GM12878 (cell line): ENCODE data around the gene LYRM4. TPM values are rescaled to one million over a fixed set of nuclear protein-coding genes. Genes with fewer than 3 reads are reported as not detected.

Source experiments
- ATAC-seq: fragments of 200-7000 bp; cut with Tn5 transposase; 3 replicates; pipeline ENCODE4 v1.9.1; 2020; ENCODE audit warnings: mild to moderate bottlenecking, moderate library complexity
- BruUV-seq: library from RNA; stranded (reverse); fragments of 400-500 nt; replicated peaks from 2 replicates; lab custom pipeline; 2021; lab: Mats Ljungman, UMichigan
- CTCF ChIA-PET: fragments of 300-600 bp; sonication (Branson Sonifier 250); formaldehyde crosslinking; extraction: SDS; loops from one replicate; lab custom pipeline; 2021; ENCODE audit warnings: inconsistent platforms; lab: Yijun Ruan, JAX
- POLR2A ChIA-PET: fragments of 350-600 bp; formaldehyde crosslinking; extraction: SDS; loops from one replicate; lab custom pipeline; 2021; ENCODE audit warnings: inconsistent platforms; lab: Charles Lee
- RAD21 ChIA-PET: fragments of 300-600 bp; sonication (Branson Sonifier 250); formaldehyde crosslinking; loops from one replicate; lab custom pipeline; 2023; ENCODE audit warnings: antibody characterized with exemption; ENCODE audit not compliant: unreplicated experiment; lab: Charles Lee
- SMC1A ChIA-PET: fragments of 300-600 bp; sonication (Branson Sonifier 250); formaldehyde crosslinking; loops from one replicate; lab custom pipeline; 2023; ENCODE audit not compliant: unreplicated experiment, uncharacterized antibody; lab: Charles Lee
- DNase-seq: peaks from one replicate; pipeline ENCODE4 v3.0.0-alpha.2; 2011; ENCODE audit warnings: low read depth, low spot score
- FAIRE-seq: peaks from 3 replicates; lab custom pipeline; 2011; peaks lifted over from hg19 to GRCh38; lab: Jason Lieb, UNC
- H2AFZ ChIP-seq: 2 replicates; pipeline ENCODE4 v1.6.0; 2011; ENCODE audit warnings: low read depth, low read length, control low read depth; ENCODE audit not compliant: control insufficient read depth
- H3K27ac ChIP-seq: 2 replicates; pipeline ENCODE4 v1.5.1; 2011; ENCODE audit warnings: control low read depth; ENCODE audit not compliant: control insufficient read depth, insufficient read depth
- H3K27me3 ChIP-seq, 2 experiments: replicated peaks in 1 of 2; 2 replicates each; pipeline versions ENCODE4 v1.6.0 to v1.6.1; 2011; ENCODE audit warnings: low read length in 1 of 2; ENCODE audit not compliant: control insufficient read depth in 2 of 2, insufficient read depth in 2 of 2
- H3K36me3 ChIP-seq, 2 experiments: 2 replicates each; pipeline ENCODE4 v1.5.1; 2011; ENCODE audit warnings: low read length in 1 of 2; ENCODE audit not compliant: control insufficient read depth in 2 of 2, insufficient read depth in 2 of 2
- H3K4me1 ChIP-seq: 2 replicates; pipeline ENCODE4 v1.6.1; 2011; ENCODE audit warnings: mild to moderate bottlenecking, low read length, moderate library complexity, mixed read lengths; ENCODE audit not compliant: control insufficient read depth, insufficient read depth
- H3K4me2 ChIP-seq: 2 replicates; pipeline ENCODE4 v1.6.0; 2011; ENCODE audit warnings: control low read depth; ENCODE audit not compliant: control insufficient read depth, insufficient read depth
- H3K4me3 ChIP-seq: fragments of 200-600 bp; sonication (generic); 2 replicates; pipeline ENCODE4 v1.5.1; 2016
- H3K79me2 ChIP-seq: 2 replicates; pipeline ENCODE4 v1.6.0; 2011; ENCODE audit warnings: low read length; ENCODE audit not compliant: control insufficient read depth, insufficient read depth
- H3K9ac ChIP-seq: 2 replicates; pipeline ENCODE4 v1.8.0; 2011; ENCODE audit warnings: low read length, control low read depth, mixed read lengths; ENCODE audit not compliant: control insufficient read depth, insufficient read depth
- H3K9me3 ChIP-seq: replicated peaks from 3 replicates; pipeline ENCODE4 v1.5.1; 2011; ENCODE audit warnings: mild to moderate bottlenecking, low read length; ENCODE audit not compliant: control insufficient read depth, insufficient read depth
- H4K20me1 ChIP-seq: 2 replicates; pipeline ENCODE4 v1.6.0; 2011; ENCODE audit not compliant: control insufficient read depth, insufficient read depth
- CHD1 ChIP-seq: IDR thresholded peaks from 2 replicates; pipeline ENCODE4 v1.6.1; 2012; ENCODE audit warnings: low read depth, low read length, improper control_type of control experiment
- CREM ChIP-seq: IDR thresholded peaks from 2 replicates; pipeline ENCODE4 v1.6.1; 2014; ENCODE audit warnings: antibody characterized with exemption, low read depth
- DPF2 ChIP-seq: fragments of 450-650 bp; IDR thresholded peaks from 2 replicates; pipeline ENCODE4 v1.6.1; 2017; ENCODE audit warnings: mild to moderate bottlenecking
- IKZF1 ChIP-seq: fragments of 450-650 bp; conservative IDR thresholded peaks from 2 replicates; pipeline ENCODE4 v1.6.1; 2017; ENCODE audit warnings: antibody characterized with exemption, mild to moderate bottlenecking
- IRF4 ChIP-seq: IDR thresholded peaks from 2 replicates; pipeline ENCODE4 v1.6.1; 2011; ENCODE audit warnings: low read depth, low read length
- LARP7 ChIP-seq: fragments of 450-650 bp; IDR thresholded peaks from 2 replicates; pipeline ENCODE4 v1.6.1; 2017; ENCODE audit warnings: mild to moderate bottlenecking
- NFYA ChIP-seq: IDR thresholded peaks from 2 replicates; pipeline ENCODE4 v1.6.1; 2011; ENCODE audit warnings: low read depth, mild to moderate bottlenecking, low read length, improper control_type of control experiment, borderline replicate concordance
- POU2F2 ChIP-seq: IDR thresholded peaks from 3 replicates; pipeline ENCODE4 v1.6.1; 2011; ENCODE audit warnings: low read depth, mild to moderate bottlenecking, low read length, borderline replicate concordance
- SIX5 ChIP-seq: IDR thresholded peaks from 2 replicates; pipeline ENCODE4 v1.6.1; 2011; ENCODE audit warnings: mild to moderate bottlenecking, low read depth, low read length, moderate library complexity; ENCODE audit not compliant: severe bottlenecking
- TCF7 ChIP-seq: IDR thresholded peaks from 2 replicates; pipeline ENCODE4 v1.6.1; 2014; ENCODE audit warnings: antibody characterized with exemption, borderline replicate concordance
- ZZZ3 ChIP-seq: IDR thresholded peaks from 2 replicates; pipeline ENCODE4 v1.6.1; 2011; ENCODE audit warnings: low read depth; ENCODE audit not compliant: control insufficient read depth, insufficient read length
- WGBS: methylation state at CpG from one replicate; pipeline ENCODE4 v1.1.6; 2016; ENCODE audit warnings: low lambda C conversion rate; ENCODE audit not compliant: insufficient replicate concordance, insufficient coverage; ENCODE audit errors: missing lambda C conversion rate; 5-methylcytosine and 5-hydroxymethylcytosine counted together
- in situ Hi-C: fragments of 300-500 bp; cut with MboI; formaldehyde crosslinking; loops from 9 replicates; pipeline ENCODE4 v1.14.3; 2018; ENCODE audit warnings: mixed read lengths
- intact Hi-C: fragments of 100-400 bp; cut with micrococcal nuclease; formaldehyde crosslinking; loops from one replicate; pipeline ENCODE4 v1.14.2; 2022; ENCODE audit not compliant: unreplicated experiment
- polyA plus RNA-seq, 11 experiments: library from polyadenylated mRNA; depleted of rRNA in 4 of 11; unstranded in 6 of 11; stranded (reverse) in 5 of 11; fragments of >200 nt; fragmentation: Nextera tagmentation in 4 of 11; fragmentation: Illumina TruSeq in 1 of 11; extraction: Ambion mirVana in 4 of 11; extraction: Trizol in 1 of 11; gene quantifications; 1 replicate in 1 of 11; 2 replicates in 10 of 11; pipeline versions ENCODE4 v1.2.1 to v1.2.3, GENCODE V29; 2011 to 2016; ENCODE audit warnings: inconsistent platforms in 2 of 11, missing spikeins in 2 of 11, low read depth in 1 of 11
- total RNA-seq, 4 experiments: library from RNA; depleted of rRNA in 3 of 4; stranded (reverse); fragments of >200 nt in 3 of 4; fragmentation: Illumina TruSeq in 1 of 4; extraction: Trizol in 1 of 4; gene quantifications; 2 replicates each; pipeline versions ENCODE4 v1.2.1 to v1.2.3, GENCODE V29; 2013 to 2021
- TF ChIP-seq, protein P1 (sequence below): fragments of 450-650 bp; conservative IDR thresholded peaks from 2 replicates; pipeline ENCODE4 v1.6.1; 2017; ENCODE audit warnings: mild to moderate bottlenecking, moderate library complexity
- TF ChIP-seq, protein P2 (sequence below): fragments of 150-350 bp; IDR thresholded peaks from 2 replicates; pipeline ENCODE4 v1.6.1; 2014; ENCODE audit warnings: mild to moderate bottlenecking, low read depth, low read length
- TF ChIP-seq, protein P3 (sequence below): IDR thresholded peaks from 2 replicates; pipeline ENCODE4 v1.6.1; 2011; ENCODE audit warnings: low read depth, low read length, improper control_type of control experiment, borderline replicate concordance

The LYRM4 gene
- total and polyA plus RNA-seq, 10 of the 15 experiments (the other 5 are each of a cell fraction or from before 2014, with no cell fraction given): 32.7 to 66.8 (median 44.0) TPM

DNA sequence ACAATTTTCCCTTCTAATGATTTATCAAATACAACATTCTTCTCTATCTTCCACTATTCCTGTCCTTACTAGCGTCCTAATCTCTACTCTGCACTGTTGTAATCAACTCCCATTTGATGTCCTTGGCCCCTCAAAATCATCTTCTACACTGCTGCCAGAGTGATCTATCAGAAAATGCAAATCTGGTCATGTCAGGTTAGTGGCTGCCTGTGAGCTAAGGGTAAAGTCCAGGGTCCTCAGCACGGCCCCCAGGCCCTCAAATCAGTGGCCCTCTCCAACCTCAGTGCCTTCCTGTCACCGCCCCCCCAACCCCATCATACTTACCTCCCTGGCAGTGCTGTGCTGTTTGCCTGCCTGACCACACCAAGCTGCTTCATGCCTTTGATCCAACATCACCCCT is 3.8 kb downstream of the LYRM4 start (continued):
- no peak for TF ChIP-seq SIX5
- TF ChIP-seq IKZF1: no peak
- no peak for TF ChIP-seq CREM

DNA sequence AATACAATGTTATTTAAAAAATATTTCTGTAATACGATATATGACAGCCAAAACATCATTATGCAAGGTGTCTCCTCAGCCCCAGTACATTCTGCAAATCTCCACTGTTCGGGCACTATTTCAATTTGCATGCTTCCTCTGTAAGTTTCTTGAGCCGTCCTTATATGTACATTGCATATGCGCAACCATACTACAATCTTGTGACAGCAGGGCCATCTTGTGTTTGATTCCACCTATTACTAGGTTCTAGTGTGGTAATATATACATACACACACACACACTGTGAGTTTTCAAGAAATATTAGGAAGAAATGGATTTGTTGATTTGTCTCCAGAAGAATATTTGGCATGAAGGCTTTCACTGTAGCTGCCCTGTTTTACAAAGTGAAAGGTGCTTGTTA is 9.8 kb downstream of the LYRM4 start:
- H3K4me1 ChIP-seq: no peaks in the 10 kb centered on the region
- ATAC-seq: no peak
- CTCF ChIA-PET: no interaction called here
- no peaks in the 10 kb centered on the region; the same call in 2 of the 3 replicates for H3K9me3 ChIP-seq
- WGBS: 71% methylated on average over 4 of the region's 4 CpGs
- H3K27me3 ChIP-seq: no peaks in the 10 kb centered on the region
- POLR2A ChIA-PET: no interaction called here
- no peak for TF ChIP-seq CHD1
- TF ChIP-seq, all 136 proteins: peak for 0
- FAIRE-seq (no peak), DNase-seq (no peak)
- H3K27ac ChIP-seq: no peak overlapping the region
- no peaks in the 10 kb centered on the region; a peak in 1 of 4 replicates for H3K36me3 ChIP-seq
- intact Hi-C loops: no loop called here
- no peaks in the 10 kb centered on the region; the same call in 1 of the 2 replicates for H3K79me2 ChIP-seq
- SMC1A ChIA-PET: no interaction called here
- no TSS peak for BruUV-seq
- H3K9ac ChIP-seq: no peak overlapping the region
- no peaks in the 10 kb centered on the region for H4K20me1 ChIP-seq
- in situ Hi-C loops: no loop called here
- H3K4me3 ChIP-seq: no peak overlapping the region
- no peak overlapping the region for H3K4me2 ChIP-seq
- H2AFZ ChIP-seq: no peak overlapping the region
- RAD21 ChIA-PET: no interaction called here

DNA sequence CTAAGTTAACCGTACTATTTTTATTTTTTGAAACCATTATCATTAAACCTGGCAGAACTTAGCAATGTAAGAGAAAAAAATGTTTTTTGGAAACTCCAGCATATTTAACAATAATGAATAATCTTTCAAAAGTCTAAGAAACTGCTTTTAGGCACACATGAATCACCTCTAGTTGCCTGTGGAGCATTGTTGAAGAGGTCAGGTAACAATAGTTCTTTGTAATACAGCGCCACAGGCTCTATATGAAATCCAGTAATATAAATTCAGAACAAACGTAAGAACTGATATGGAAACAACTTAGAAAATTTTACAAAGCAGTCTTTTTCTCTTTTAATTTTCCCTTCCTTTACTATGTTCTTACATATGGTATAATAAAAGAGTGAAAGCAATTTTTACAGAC is 10.3 kb downstream of the LYRM4 start:
- in situ Hi-C loops (no loop called here), intact Hi-C loops (no loop called here)
- no peak overlapping the region for H2AFZ ChIP-seq
- H3K36me3 ChIP-seq: no peaks in the 10 kb centered on the region; a peak in 2 of 4 replicates
- H3K4me2 ChIP-seq: no peak overlapping the region
- BruUV-seq: no TSS peak
- ChIA-PET POLR2A (no interaction called here), RAD21 (no interaction called here), SMC1A (no interaction called here), CTCF (no interaction called here)
- H3K9me3 ChIP-seq: no peaks in the 10 kb centered on the region; the same call in 2 of the 3 replicates
- H4K20me1 ChIP-seq: no peaks in the 10 kb centered on the region
- H3K27me3 ChIP-seq: no peaks in the 10 kb centered on the region
- H3K27ac ChIP-seq: no peak overlapping the region
- DNase-seq: no peak
- no peaks in the 10 kb centered on the region; the same call in 1 of the 2 replicates for H3K79me2 ChIP-seq
- H3K4me3 ChIP-seq: no peak overlapping the region
- no peak for FAIRE-seq
- ATAC-seq: no peak
- H3K4me1 ChIP-seq: no peaks in the 10 kb centered on the region
- no peak overlapping the region for H3K9ac ChIP-seq
- WGBS: 99% methylated on average over 3 of the region's 3 CpGs
- no peak for TF ChIP-seq DPF2
- TF ChIP-seq, protein P1, sequence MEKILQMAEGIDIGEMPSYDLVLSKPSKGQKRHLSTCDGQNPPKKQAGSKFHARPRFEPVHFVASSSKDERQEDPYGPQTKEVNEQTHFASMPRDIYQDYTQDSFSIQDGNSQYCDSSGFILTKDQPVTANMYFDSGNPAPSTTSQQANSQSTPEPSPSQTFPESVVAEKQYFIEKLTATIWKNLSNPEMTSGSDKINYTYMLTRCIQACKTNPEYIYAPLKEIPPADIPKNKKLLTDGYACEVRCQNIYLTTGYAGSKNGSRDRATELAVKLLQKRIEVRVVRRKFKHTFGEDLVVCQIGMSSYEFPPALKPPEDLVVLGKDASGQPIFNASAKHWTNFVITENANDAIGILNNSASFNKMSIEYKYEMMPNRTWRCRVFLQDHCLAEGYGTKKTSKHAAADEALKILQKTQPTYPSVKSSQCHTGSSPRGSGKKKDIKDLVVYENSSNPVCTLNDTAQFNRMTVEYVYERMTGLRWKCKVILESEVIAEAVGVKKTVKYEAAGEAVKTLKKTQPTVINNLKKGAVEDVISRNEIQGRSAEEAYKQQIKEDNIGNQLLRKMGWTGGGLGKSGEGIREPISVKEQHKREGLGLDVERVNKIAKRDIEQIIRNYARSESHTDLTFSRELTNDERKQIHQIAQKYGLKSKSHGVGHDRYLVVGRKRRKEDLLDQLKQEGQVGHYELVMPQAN: no peak
- TF ChIP-seq ZZZ3: no peak
- TF ChIP-seq POU2F2: no peak
- TF ChIP-seq IRF4: no peak
- TF ChIP-seq, protein P2, sequence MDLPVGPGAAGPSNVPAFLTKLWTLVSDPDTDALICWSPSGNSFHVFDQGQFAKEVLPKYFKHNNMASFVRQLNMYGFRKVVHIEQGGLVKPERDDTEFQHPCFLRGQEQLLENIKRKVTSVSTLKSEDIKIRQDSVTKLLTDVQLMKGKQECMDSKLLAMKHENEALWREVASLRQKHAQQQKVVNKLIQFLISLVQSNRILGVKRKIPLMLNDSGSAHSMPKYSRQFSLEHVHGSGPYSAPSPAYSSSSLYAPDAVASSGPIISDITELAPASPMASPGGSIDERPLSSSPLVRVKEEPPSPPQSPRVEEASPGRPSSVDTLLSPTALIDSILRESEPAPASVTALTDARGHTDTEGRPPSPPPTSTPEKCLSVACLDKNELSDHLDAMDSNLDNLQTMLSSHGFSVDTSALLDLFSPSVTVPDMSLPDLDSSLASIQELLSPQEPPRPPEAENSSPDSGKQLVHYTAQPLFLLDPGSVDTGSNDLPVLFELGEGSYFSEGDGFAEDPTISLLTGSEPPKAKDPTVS: no peak
- no peak for TF ChIP-seq LARP7
- TF ChIP-seq NFYA: no peak
- TF ChIP-seq, protein P3, sequence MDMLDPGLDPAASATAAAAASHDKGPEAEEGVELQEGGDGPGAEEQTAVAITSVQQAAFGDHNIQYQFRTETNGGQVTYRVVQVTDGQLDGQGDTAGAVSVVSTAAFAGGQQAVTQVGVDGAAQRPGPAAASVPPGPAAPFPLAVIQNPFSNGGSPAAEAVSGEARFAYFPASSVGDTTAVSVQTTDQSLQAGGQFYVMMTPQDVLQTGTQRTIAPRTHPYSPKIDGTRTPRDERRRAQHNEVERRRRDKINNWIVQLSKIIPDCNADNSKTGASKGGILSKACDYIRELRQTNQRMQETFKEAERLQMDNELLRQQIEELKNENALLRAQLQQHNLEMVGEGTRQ: no peak
- TF ChIP-seq TCF7: no peak
